CD4-positive, alpha-beta T cell treated with Interleukin-12 subunit alpha and Interleukin-12 subunit beta, for 1 hour (primary cell): ENCODE data around the gene RNF112.
"Not testable (repeated sequence)": the region's sequence is repeated elsewhere in the genome, so short reads cannot be mapped to it uniquely, and the experiment has no call there.

ENCODE experiments used
- DNase-seq: peaks from one replicate; pipeline ENCODE4 v3.0.0-alpha.2; 2020

The RNF112 gene

GRCh38 chr17:19415806-19416775 lies 5.1 kb downstream of the RNF112 start:
- no peak for DNase-seq

- DNase-seq: no peak
Measured at GRCh38 chr17:19417611-19418010, 6.6 kb downstream of the RNF112 start.

GRCh38 chr17:19418251-19418992 lies 7.4 kb downstream of the RNF112 start:
- DNase-seq: peak; percentile 10

GRCh38 chr17:19421219-19421618 lies 10.2 kb downstream of the RNF112 start:
- no peak for DNase-seq

- DNase-seq: no peak
Measured at GRCh38 chr17:19421926-19422325, 10.9 kb downstream of the RNF112 start.

- DNase-seq: no peak
Measured at GRCh38 chr17:19424934-19425868, 14.2 kb downstream of the RNF112 start.

- no peak for DNase-seq
Measured at GRCh38 chr17:19426631-19427030, 15.6 kb downstream of the RNF112 start.

GRCh38 chr17:19431691-19432090 lies 20.7 kb downstream of the RNF112 start:
- DNase-seq: no peak

GRCh38 chr17:19433255-19433654 lies 22.2 kb downstream of the RNF112 start:
- DNase-seq: no peak

- DNase-seq: no peak
Measured at GRCh38 chr17:19433727-19434340, 22.8 kb downstream of the RNF112 start.

GRCh38 chr17:19440421-19440820 lies 29.4 kb downstream of the RNF112 start:
- DNase-seq: no peak

- not testable (repeated sequence) for DNase-seq
Measured at GRCh38 chr17:19441288-19441687, 30.3 kb downstream of the RNF112 start.

- no peak for DNase-seq
Measured at GRCh38 chr17:19442731-19443130, 31.7 kb downstream of the RNF112 start.

- DNase-seq: no peak
Measured at GRCh38 chr17:19443148-19443547, 32.1 kb downstream of the RNF112 start.

- no peak for DNase-seq
Measured at GRCh38 chr17:19445105-19445504, 34.1 kb downstream of the RNF112 start.

GRCh38 chr17:19446577-19446976 lies 35.5 kb downstream of the RNF112 start:
- DNase-seq: not testable (repeated sequence)

GRCh38 chr17:19447085-19447583 lies 36.1 kb downstream of the RNF112 start:
- peak; percentile 81 for DNase-seq

- no peak for DNase-seq
Measured at GRCh38 chr17:19448341-19449268, 37.6 kb downstream of the RNF112 start.

GRCh38 chr17:19449656-19450055 lies 38.6 kb downstream of the RNF112 start:
- no peak for DNase-seq

GRCh38 chr17:19453296-19453695 lies 42.3 kb downstream of the RNF112 start:
- no peak for DNase-seq

GRCh38 chr17:19454074-19454473 lies 43.0 kb downstream of the RNF112 start:
- no peak for DNase-seq
